Stomach smooth muscle (tissue), 2 donors: Measurements from ENCODE around the gene PRKG1.

ENCODE experiments used
- H3K27ac ChIP-seq: one replicate; pipeline ENCODE4 v1.7.0; 2013; ENCODE audit warnings: mild to moderate bottlenecking, low read length, inconsistent platforms
- H3K27me3 ChIP-seq, 2 donors: one replicate each; pipeline ENCODE4 v1.7.0; 2013; ENCODE audit warnings: low read length in 2 of 2; ENCODE audit not compliant: insufficient read depth in 2 of 2, control insufficient read depth in 1 of 2
- H3K36me3 ChIP-seq, 2 donors: one replicate each; pipeline ENCODE4 v1.7.0; 2013; ENCODE audit warnings: low read length in 2 of 2; ENCODE audit not compliant: control insufficient read depth in 2 of 2, insufficient read depth in 2 of 2
- H3K4me1 ChIP-seq: one replicate; pipeline ENCODE4 v1.7.0; 2013; ENCODE audit warnings: low read length; ENCODE audit not compliant: control insufficient read depth, insufficient read depth
- H3K4me3 ChIP-seq, 2 donors: one replicate each; pipeline ENCODE4 v1.7.0; 2013; ENCODE audit warnings: low read length in 2 of 2
- H3K9ac ChIP-seq, 2 donors: one replicate each; pipeline ENCODE4 v1.7.0; 2013; ENCODE audit warnings: low read length in 2 of 2, mild to moderate bottlenecking in 1 of 2
- H3K9me3 ChIP-seq, 2 donors: one replicate each; pipeline ENCODE4 v1.7.0; 2013; ENCODE audit warnings: low read length in 2 of 2; ENCODE audit not compliant: control insufficient read depth in 2 of 2
- donor health status: healthy.
- donor health status: Pancreatic carcinoma.

Gene PRKG1

DNA sequence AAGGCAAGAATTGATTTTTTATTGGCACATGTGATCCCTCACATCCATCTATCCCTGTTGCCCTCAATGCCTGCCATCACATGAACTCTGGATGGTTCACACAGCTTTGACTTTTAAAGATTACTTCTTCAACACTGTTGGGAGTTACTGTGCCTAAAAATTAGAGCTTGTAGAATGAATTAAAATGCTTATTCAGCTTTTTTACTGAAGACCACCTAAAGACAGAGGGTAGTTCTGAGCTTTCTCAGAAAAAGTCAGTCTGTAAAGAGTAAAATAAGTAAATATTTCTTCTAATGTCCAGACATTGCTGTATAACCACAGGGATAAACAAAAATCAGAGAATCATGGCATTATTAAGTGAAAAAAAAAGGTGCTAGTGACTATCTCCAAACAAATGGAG lies 718.4 kb downstream of the PRKG1 start:
- Histone ChIP-seq H3K9me3 (no peaks in the 10 kb centered on the region), H3K4me3 (no peak overlapping the region), H3K27me3 (no peaks in the 10 kb centered on the region), H3K27ac (no peak overlapping the region), H3K9ac (no peak overlapping the region), H3K36me3 (no peaks in the 10 kb centered on the region), H3K4me1 (no peaks in the 10 kb centered on the region)

DNA sequence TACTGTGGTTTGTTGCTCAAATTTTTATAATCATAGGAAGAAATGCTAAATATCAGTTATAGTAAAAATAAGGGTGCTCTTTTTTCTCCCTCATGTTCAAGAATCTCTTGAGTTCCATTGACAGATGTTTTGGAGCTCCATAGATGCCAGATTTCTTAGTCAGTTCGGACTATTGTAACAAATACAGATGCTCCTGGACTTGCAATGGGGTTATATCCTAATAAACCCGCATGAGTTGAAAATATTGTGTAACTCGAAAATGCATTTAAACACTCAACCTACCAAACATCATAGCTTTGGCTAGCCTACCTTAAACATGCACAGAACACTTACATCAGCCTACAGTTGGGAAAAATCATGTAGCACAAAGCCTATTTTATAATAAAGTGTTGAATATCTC lies 725.8 kb downstream of the PRKG1 start:
- Histone ChIP-seq H3K27me3 (no peaks in the 10 kb centered on the region), H3K27ac (no peak overlapping the region), H3K4me3 (no peak overlapping the region)

DNA sequence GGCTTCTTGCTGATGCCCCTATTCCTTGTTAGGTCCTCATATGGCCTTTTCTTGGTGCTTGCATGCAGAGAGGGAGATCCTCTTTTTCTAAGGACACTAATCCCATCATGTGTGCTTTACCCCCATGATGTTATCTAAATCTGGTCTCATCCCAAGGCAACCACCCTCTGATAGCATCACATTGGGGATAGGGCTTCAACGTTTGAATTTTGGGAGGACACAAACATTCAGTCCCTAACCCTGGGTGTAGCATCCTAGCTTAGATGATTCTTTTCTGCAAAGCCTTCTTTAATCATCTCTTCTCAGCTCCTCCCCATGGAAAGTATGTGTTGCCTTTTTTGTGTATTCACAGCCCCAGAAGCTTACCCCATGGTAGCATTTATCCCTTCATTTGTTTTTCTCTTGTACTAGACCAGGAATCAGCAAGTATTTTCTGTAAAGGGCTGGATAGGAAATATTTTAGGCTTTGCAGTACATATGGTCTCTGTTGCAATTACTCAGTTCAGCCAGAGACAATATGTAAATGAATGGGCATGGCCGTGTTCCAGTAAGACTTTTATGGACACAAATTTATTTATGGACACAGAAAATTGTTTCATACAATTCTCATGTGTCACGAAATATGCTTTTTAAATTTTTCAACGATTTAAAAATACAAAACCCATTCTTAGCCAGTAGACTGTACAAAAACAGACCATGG lies 726.6 kb downstream of the PRKG1 start:
- no peaks in the 10 kb centered on the region for H3K4me1 ChIP-seq
- H3K9ac ChIP-seq, result no peak overlapping the region
- no peaks in the 10 kb centered on the region for H3K36me3 ChIP-seq
- H3K9me3 ChIP-seq, result no peaks in the 10 kb centered on the region
- H3K4me3 ChIP-seq, result no peak overlapping the region
- H3K27ac ChIP-seq, result no peak overlapping the region
- no peaks in the 10 kb centered on the region for H3K27me3 ChIP-seq

More for the DNA sequence above, 725.8 kb downstream of the PRKG1 start:
- no peaks in the 10 kb centered on the region for H3K4me1 ChIP-seq
- H3K9me3 ChIP-seq, result no peaks in the 10 kb centered on the region
- no peak overlapping the region for H3K9ac ChIP-seq
- H3K36me3 ChIP-seq, result no peaks in the 10 kb centered on the region

DNA sequence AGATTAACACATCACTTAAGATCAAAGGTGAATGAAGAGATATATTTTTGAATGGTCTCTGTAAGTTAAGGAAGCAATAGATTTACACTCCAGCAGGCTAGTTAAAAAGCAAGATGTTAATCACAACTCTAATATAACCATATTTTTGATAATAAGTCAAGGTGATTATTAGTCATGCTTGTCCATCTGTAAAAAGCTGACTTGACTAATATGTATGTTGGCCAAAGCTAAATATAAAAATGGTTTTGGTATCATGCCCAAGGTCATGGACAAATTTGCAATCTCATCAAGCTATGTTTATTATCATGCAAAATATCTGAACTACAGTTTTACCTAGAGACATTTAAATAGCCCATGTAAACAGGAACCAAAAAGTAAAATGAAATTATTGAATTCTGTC lies 727.7 kb downstream of the PRKG1 start:
- H3K4me1 ChIP-seq, result no peaks in the 10 kb centered on the region
- H3K4me3 ChIP-seq, result no peak overlapping the region
- no peaks in the 10 kb centered on the region for H3K36me3 ChIP-seq
- no peak overlapping the region for H3K9ac ChIP-seq
- H3K9me3 ChIP-seq, result no peaks in the 10 kb centered on the region
- H3K27ac ChIP-seq, result no peak overlapping the region
- H3K27me3 ChIP-seq, result no peaks in the 10 kb centered on the region

DNA sequence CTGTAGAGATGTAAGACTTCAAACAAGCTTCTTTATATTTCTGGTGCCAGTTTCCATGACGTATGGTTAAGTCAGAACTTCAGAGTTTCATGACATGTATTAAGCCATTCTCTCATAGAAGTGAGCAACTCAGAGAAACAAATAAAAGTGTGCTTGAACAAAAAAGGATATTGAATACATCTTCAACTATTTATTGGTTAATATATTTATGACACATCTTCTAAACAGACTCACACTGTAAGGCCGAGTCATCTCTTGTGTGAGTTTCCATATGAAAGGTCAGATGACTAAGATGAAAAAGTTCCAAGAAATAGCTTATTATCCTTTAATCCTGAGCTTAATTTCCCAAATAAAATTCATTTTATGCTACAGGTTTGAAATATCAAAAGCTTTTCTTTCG lies 730.6 kb downstream of the PRKG1 start:
- Histone ChIP-seq H3K9me3 (no peaks in the 10 kb centered on the region), H3K4me1 (no peaks in the 10 kb centered on the region), H3K4me3 (no peak overlapping the region), H3K27ac (no peak overlapping the region), H3K9ac (no peak overlapping the region), H3K36me3 (no peaks in the 10 kb centered on the region), H3K27me3 (no peaks in the 10 kb centered on the region)

DNA sequence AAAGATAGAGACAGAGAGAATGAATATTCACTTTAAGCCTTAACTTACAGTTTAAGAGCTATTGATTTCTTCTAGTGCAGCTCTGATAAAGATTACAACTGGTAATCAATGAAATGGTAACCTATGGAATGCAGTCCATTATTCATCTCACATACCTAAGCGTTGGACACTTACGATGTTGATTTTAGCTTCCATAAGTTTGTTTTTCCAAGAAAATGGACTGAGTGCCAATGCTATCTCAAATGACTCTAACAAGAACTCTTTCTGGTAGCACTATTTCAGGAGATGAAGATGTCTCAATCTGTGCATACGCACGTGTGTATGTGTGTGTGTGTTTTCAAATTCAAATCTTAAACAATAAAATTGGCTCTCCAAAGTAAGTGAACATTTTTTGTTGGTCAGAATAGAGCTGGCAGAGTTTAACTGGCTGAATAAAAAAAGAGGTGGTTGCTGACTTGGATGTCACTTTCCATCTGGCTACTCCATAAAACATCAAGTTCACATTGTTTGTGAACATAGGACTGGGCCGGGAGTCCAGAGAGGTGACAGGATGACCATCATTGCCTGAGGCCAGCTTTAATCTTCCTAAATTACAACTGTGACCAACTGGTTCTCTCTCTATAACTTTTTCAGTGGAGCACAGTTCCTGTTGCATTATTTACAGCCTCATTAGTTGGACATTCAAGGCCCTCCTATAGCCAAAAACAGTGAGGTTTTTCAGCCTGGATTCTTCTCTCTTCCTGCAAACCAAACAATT lies 732.0 kb downstream of the PRKG1 start:
- H3K4me3 ChIP-seq, result no peak overlapping the region
- no peaks in the 10 kb centered on the region for H3K4me1 ChIP-seq
- H3K27ac ChIP-seq, result no peak overlapping the region
- H3K9me3 ChIP-seq, result no peaks in the 10 kb centered on the region
- H3K36me3 ChIP-seq, result no peaks in the 10 kb centered on the region
- H3K27me3 ChIP-seq, result no peaks in the 10 kb centered on the region
- H3K9ac ChIP-seq, result no peak overlapping the region

DNA sequence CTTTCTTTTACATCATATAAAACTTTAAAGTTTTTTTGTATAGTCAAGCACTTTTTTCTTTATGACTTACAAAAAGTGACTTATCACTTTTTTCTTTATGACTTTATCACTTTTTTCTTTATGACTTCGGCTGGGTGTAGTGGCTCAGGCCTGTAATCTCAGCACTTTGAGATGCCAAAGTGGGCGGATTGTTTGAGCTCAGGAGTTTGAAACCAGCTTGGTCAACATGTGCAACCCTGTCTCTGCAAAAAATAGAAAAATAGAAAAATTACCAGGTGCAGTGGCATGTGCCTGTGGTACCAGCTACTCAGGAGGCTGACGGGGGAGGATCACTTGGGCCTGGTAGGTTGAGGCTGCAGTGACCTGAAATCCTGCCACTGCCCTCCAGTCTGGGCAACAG lies 733.9 kb downstream of the PRKG1 start:
- Histone ChIP-seq H3K4me1 (no peaks in the 10 kb centered on the region), H3K4me3 (no peak overlapping the region), H3K27me3 (no peaks in the 10 kb centered on the region), H3K9ac (no peak overlapping the region), H3K36me3 (no peaks in the 10 kb centered on the region), H3K9me3 (no peaks in the 10 kb centered on the region), H3K27ac (no peak overlapping the region)

DNA sequence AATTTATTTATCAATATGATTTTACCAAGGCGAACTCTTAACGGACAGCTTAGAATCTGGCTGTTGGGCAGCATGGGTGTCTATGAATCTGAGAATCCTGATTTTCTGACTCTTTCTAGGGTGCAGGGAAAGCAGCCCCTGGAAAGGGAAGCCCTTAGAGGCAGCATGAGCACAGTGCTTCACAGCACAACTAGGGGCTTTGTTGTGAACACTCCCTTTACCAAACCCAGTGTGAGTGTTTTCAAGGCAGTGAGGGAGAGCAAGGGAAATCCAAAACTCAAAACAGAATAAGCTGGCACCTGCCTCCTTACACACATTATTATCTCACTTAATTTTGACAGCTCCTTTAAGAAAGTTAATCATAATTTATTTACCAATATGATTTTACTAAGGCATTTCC lies 741.4 kb downstream of the PRKG1 start:
- Histone ChIP-seq H3K4me3 (no peak overlapping the region), H3K27ac (no peak overlapping the region), H3K9ac (no peak overlapping the region), H3K9me3 (no peaks in the 10 kb centered on the region), H3K36me3 (no peaks in the 10 kb centered on the region), H3K4me1 (peaks cover 3% of the 10 kb centered on the region), H3K27me3 (no peaks in the 10 kb centered on the region)

DNA sequence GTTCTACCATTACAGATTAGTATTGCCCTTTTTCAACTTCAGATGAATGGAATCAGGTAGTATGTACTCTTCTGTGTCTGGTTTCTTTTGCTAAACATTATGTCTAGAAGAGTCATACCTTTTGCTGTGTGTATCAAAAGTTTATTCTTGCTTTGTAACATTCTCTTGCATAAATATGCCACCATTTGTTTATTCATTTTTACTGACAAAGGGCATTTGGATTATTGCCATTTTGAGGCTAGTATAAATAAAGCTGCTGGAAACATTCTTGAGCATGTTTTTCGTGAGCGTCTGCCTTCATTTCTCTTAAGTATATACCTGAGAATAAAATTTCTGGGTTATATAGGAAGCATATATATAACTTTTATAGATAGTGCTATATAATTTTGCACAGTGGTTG lies 746.8 kb downstream of the PRKG1 start:
- Histone ChIP-seq H3K4me1 (peaks cover 3% of the 10 kb centered on the region), H3K4me3 (no peak overlapping the region), H3K27ac (no peak overlapping the region), H3K27me3 (no peaks in the 10 kb centered on the region), H3K9me3 (no peaks in the 10 kb centered on the region), H3K36me3 (no peaks in the 10 kb centered on the region), H3K9ac (no peak overlapping the region)

DNA sequence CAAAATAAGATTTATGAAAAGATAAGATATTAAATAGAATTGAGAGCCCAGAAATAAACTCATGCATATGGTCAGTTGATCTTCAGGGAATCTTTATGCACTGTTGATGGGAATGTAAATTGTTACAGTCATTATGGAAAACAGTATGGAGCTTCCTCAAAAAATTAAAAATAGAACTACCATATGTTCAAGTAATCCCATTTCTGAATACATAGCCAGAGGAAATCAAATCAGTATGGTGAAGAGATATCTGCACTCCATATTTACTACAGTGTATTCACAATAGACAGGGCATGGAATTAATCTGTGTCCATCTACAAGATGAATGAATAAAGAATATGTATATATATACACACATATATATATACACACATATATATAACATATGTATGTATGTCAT lies 747.5 kb downstream of the PRKG1 start:
- Histone ChIP-seq H3K9me3 (no peaks in the 10 kb centered on the region), H3K4me1 (peaks cover 3% of the 10 kb centered on the region), H3K9ac (no peak overlapping the region), H3K27ac (no peak overlapping the region), H3K4me3 (no peak overlapping the region), H3K27me3 (no peaks in the 10 kb centered on the region), H3K36me3 (no peaks in the 10 kb centered on the region)
